A673 (cell line): ENCODE results near the gene TMEM217.

Experiments used
- EZH2 ChIP-seq: fragments of 200-600 bp; sonication (generic); IDR thresholded peaks from 2 replicates; pipeline ENCODE4 v1.6.1; 2017; ENCODE audit warnings: borderline replicate concordance, low read depth, mild to moderate bottlenecking, mixed read lengths, antibody characterized with exemption, low read length; ENCODE audit not compliant: poor library complexity, severe bottlenecking
- TF ChIP-seq, protein P1 (sequence below): fragments of 300-800, 200-600 bp; sonication (generic); conservative IDR thresholded peaks from 2 replicates; pipeline ENCODE4 v1.5.1; 2017; ENCODE audit warnings: low read depth, mild to moderate bottlenecking, antibody characterized with exemption, low read length, moderate library complexity, mixed read lengths

DNA sequence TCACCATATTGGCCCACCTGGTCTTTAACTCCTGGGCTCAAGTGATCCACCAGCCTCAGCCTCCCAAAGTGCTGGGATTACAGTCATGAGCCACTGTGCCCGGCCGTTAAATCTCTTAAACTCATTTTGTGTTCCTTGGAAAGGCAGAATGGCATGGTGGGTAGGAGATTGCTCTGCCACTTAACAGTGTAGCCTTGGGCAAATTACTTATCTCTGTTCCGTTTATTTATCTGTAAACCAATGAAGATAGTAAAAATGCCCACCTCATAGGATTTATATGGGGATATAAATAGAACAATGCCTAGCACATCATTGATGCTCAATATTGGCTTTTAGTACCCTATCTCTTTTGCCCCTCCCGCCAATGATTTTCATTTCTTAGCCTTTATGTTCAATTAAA is 95.2 kb downstream of the TMEM217 start:
- TF ChIP-seq, protein P1, sequence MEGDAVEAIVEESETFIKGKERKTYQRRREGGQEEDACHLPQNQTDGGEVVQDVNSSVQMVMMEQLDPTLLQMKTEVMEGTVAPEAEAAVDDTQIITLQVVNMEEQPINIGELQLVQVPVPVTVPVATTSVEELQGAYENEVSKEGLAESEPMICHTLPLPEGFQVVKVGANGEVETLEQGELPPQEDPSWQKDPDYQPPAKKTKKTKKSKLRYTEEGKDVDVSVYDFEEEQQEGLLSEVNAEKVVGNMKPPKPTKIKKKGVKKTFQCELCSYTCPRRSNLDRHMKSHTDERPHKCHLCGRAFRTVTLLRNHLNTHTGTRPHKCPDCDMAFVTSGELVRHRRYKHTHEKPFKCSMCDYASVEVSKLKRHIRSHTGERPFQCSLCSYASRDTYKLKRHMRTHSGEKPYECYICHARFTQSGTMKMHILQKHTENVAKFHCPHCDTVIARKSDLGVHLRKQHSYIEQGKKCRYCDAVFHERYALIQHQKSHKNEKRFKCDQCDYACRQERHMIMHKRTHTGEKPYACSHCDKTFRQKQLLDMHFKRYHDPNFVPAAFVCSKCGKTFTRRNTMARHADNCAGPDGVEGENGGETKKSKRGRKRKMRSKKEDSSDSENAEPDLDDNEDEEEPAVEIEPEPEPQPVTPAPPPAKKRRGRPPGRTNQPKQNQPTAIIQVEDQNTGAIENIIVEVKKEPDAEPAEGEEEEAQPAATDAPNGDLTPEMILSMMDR = no peak
- no peak for TF ChIP-seq EZH2
